ENCODE results near the gene NBPF3.

NBPF3 gene

GRCh38 chr1:21520899-21521716 is 81.2 kb downstream of the NBPF3 start:
- DNase-seq: no peak

DNA sequence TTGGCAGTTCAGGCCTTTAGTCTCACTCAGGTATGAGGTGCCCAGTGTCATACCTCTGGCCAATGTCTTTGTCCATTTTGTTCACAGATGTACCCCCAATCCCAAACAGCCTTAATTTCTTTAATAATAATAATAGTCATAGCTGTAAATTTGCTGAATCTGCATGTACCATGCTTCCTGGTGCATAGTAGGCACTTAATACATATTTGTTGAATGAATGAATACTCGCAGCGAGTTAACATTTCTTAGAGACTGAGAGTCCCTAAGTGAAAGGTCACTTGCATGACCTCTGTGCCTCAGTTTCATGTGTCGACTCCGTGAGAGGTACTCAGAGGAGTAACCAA is 81.8 kb downstream of the NBPF3 start:
- DNase-seq: no peak

DNA sequence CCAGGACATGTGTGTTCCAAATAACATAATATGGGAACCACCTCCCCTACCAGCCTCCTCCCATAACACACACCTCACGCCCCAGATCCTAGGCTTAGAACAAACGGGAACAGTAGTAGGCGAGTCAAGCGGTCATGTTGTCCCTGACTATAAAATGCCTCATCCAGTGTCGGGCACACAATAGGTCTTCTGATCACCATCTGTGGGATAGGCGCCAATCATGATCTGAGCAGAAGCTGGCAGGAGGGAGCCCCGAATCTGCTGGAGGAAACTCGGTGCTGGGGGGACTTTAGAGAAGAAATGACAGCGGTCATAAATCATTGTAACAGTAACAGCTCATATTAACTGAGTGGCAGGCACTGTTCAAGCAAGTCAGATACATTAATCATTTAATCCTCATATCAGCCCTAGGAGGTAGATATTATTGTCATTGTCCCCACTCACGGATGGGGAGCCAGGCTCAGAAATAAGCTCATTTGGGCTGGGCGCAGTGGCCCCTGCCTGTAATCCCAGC is 82.6 kb downstream of the NBPF3 start:
- DNase-seq: no peak

GRCh38 chr1:21523297-21523813 is 83.4 kb downstream of the NBPF3 start:
- DNase-seq: no peak

- no peak for DNase-seq
Measured at GRCh38 chr1:21524220-21524619, 84.3 kb downstream of the NBPF3 start.

DNA sequence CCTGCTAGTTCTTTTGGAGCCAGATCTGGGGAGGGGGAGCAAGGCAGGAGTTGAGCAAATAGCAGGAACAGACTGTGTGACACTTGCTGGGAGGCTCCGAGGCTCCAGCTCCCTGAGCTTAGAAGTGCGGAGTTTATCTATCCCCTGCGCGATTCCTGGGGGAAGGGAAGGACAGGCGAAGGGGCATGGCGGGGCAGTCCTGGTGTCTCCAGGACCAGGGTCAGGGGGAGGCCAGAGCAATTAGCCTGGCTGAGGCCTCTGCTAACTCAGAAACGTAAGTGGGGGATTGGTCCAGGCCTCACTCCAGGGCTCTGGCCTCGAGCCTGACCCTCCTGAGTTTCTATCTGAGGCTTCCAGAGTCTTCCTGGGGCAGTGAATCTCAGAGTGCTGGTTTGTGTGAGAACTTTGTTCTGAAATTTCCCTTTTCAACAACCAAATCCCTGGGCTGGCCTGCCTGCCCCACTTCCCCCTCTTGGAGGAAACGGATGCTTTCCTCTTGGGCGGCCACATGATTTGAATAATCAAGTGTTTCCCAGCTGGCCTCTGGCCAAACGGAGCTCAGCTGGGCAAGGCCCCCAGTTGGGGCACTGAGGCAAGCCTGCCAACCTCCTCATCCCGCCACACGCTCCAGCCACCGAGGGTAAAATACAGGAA is 84.9 kb downstream of the NBPF3 start:
- DNase-seq: no peak

- no peak for DNase-seq
Measured at GRCh38 chr1:21525340-21525717, 85.4 kb downstream of the NBPF3 start.

DNA sequence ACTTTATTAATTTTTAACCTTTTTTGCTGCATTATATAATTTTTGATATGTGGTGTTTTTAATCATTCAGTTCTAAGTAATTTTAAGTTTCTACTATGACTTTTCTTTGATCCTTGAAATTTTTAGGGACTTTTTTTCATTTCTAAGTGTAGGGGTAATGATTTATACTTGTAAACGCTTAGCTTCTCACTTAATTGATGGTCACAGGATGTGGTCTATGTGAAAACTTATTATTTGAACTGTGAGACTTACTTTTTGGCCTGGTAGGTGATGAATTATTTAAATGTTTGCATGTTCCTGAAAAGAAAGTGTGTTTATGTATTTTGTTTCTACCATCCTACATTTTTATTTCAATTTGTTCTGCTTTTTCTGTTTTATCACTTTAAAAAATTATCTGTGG is 86.5 kb downstream of the NBPF3 start:
- no peak for DNase-seq

DNA sequence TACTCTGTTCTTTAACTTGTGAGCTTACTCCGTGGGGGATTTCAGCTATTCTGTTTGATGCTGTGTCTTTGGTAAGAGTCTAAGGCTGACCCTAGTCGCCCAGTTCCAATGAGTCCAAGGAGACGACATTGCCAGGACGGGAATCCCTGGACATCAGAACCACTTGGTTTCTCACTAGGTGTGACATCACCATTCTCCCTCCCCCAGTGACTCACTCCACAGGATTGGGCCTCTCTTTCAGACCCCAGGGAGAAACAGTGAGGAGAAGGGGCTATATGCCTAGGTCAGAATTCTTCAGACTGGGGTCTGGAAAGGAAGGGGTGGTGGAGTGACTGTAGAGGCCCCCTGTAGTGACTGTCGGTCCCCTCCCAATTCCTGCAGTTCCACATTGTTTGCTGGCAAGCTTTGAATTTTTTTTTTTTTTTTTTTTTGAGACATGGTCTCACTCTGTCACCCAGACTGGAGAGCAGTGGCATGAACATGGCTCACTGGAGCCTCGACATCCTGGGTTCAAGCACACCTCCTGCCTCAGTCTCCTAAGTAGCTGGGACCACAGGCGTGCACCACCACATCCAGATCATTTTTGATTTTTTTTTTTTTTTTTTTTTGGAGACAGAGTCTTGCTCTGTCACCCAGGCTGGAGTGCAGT is 90.6 kb downstream of the NBPF3 start:
- no peak for DNase-seq

DNA sequence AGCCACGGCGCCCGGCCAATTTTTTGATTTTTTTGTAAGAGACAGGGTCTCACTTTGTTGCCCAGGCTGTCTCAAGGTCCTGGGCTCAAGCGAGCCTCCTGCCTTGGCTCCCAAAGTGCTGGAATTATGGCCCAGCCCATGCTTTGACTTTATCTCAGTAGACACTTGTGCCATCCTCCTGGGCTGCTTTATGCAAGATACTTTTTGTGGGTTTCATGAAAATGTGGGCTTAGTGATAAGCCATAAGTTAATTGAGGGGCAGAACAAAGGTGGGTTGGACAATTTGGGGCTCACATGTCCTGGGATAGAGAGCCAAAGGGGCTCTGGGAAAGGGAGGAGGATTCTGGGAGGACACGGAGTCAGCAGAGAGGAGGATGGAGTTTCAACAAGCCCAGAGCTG is 91.3 kb downstream of the NBPF3 start:
- DNase-seq: no peak

DNA sequence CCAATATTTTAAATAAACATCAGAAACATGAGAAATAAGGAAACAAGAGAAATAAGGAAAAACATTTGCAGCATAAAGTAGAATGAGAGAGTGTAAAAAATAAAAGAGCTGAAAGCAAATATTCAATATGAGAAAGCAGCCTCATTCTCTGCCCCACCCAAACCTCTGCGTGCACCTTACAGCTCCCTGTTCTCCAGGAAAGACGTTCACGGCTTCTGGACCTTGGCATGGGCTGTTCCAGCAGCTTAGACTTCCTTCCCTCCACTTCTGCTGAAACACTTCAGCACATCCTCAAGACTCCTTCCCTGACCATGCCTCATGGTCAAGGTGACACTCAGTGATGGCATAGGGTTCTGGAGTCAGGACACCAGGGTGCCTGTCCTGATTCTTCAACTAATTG is 92.6 kb downstream of the NBPF3 start:
- DNase-seq: no peak

- DNase-seq: no peak
Measured at GRCh38 chr1:21532992-21533534, 93.1 kb downstream of the NBPF3 start.

GRCh38 chr1:21534146-21534545 is 94.2 kb downstream of the NBPF3 start:
- no peak for DNase-seq
